ENCODE results near the gene NFIA. TPM values are rescaled to one million over a fixed set of nuclear protein-coding genes. Genes with fewer than 3 reads are reported as not detected.

The NFIA gene
- total RNA-seq, 1 experiment from 2014 or later, result 0.35 TPM

DNA sequence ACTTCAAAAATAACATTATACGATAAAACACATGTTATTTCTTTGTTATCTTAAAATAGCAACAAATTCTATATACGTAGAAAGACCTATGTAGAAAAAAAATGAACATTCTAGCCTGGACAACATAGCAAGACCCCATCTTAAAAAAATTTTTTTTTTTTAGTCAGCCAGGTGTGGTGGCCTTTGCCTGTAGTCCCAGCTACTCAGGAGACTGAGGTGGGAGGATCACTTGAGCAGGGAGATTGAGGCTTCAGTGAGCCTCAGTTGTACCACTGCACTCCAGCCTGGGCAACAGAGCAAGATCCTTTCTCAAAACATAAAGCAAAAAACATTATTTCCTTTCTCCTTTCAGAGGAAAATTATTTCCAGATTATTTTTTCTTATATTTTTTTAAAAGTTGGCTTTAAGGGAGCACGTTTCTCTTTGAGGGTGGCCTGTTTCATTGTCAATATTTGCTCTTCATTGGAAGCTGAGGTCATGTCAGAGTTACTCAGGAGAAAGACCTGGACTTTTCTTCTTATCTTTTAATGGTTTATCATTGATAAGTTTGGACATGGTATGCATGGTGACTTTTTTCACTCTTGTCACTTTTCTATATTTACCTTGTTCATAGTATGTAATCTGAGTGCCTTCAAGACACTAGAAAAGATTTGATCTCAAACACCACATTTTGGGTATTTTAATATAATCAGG is 32.0 kb downstream of the NFIA start:
- H3K4ac ChIP-seq (ENCODE audit: low read depth, low read length), result no peak overlapping the region
- H2AK5ac ChIP-seq (ENCODE audit: insufficient read length, low read length), result no peak overlapping the region
- no peaks in the 10 kb centered on the region for H3K9me3 ChIP-seq (ENCODE audit: control insufficient read depth, low read depth, low read length)
- H3T11ph ChIP-seq (ENCODE audit: low read length), result no peak overlapping the region
- H3K4me2 ChIP-seq (ENCODE audit: insufficient read depth, insufficient read length, low read length), result no peak overlapping the region
- no peak overlapping the region for H2BK20ac ChIP-seq (ENCODE audit: low read depth, low read length, poor library complexity, severe bottlenecking)
- no peak overlapping the region for H3K14ac ChIP-seq (ENCODE audit: insufficient read depth, low read length)
- no peak overlapping the region for H4K8ac ChIP-seq (replicated peaks; ENCODE audit: insufficient read length, low read depth, low read length)
- peaks cover 13 to 23% of the 10 kb centered on the region in 2 experiments for H3K4me1 Mint-ChIP-seq
- no peak overlapping the region for H2BK120ac ChIP-seq (ENCODE audit: low read depth, low read length, poor library complexity, severe bottlenecking)
- no peaks in the 10 kb centered on the region for H4K20me1 ChIP-seq (ENCODE audit: control insufficient read depth, insufficient read depth, insufficient read length)
- no peaks in the 10 kb centered on the region for H3K23me2 ChIP-seq (ENCODE audit: insufficient read length, low read depth, low read length, poor library complexity, severe bottlenecking)
- no peak overlapping the region for H3K9ac ChIP-seq (ENCODE audit: extremely low read depth, insufficient read length, low read length)
- H3K23ac ChIP-seq (ENCODE audit: insufficient read length, low read depth, low read length), result no peak overlapping the region
- no peaks in the 10 kb centered on the region; a peak in 1 of 7 replicates for H3K36me3 Mint-ChIP-seq (ENCODE audit: insufficient read depth in 1 of 3, low read depth in 3 of 3)
- H4K5ac ChIP-seq (ENCODE audit: insufficient read length, low read depth, low read length), result no peak overlapping the region
- no peak overlapping the region for H4K91ac ChIP-seq (ENCODE audit: insufficient read length, low read depth, low read length)
- H3K27ac Mint-ChIP-seq, result no peak overlapping the region
- no peak overlapping the region for H2BK5ac ChIP-seq (ENCODE audit: insufficient read length, low read length)
- no CpG with 5 or more reads among the region's 3 CpGs for WGBS (ENCODE audit: extremely low coverage, insufficient read length, low lambda C conversion rate)
- H3K79me1 ChIP-seq (ENCODE audit: insufficient read depth, low read depth, low read length, poor library complexity, severe bottlenecking), result no peaks in the 10 kb centered on the region
- no peak overlapping the region for H3K18ac ChIP-seq (ENCODE audit: insufficient read length, low read depth, low read length)
- H3K4me3 Mint-ChIP-seq, result no peak overlapping the region
- H2AFZ ChIP-seq (ENCODE audit: low read length), result no peak overlapping the region
- no peak overlapping the region for H3K56ac ChIP-seq (ENCODE audit: insufficient read length, low read depth, low read length)
- H3K27me3 Mint-ChIP-seq (ENCODE audit: low read depth), result no peaks in the 10 kb centered on the region; the same call in 1 of the 2 replicates
- H3K79me2 ChIP-seq (ENCODE audit: insufficient read depth, low read length), result no peaks in the 10 kb centered on the region
- no peak for DNase-seq
- H3K27ac ChIP-seq (ENCODE audit: insufficient read length, low read depth, low read length), result no peak overlapping the region
- H2BK15ac ChIP-seq (ENCODE audit: low read depth, low read length), result no peak overlapping the region
- TF ChIP-seq, protein P1, sequence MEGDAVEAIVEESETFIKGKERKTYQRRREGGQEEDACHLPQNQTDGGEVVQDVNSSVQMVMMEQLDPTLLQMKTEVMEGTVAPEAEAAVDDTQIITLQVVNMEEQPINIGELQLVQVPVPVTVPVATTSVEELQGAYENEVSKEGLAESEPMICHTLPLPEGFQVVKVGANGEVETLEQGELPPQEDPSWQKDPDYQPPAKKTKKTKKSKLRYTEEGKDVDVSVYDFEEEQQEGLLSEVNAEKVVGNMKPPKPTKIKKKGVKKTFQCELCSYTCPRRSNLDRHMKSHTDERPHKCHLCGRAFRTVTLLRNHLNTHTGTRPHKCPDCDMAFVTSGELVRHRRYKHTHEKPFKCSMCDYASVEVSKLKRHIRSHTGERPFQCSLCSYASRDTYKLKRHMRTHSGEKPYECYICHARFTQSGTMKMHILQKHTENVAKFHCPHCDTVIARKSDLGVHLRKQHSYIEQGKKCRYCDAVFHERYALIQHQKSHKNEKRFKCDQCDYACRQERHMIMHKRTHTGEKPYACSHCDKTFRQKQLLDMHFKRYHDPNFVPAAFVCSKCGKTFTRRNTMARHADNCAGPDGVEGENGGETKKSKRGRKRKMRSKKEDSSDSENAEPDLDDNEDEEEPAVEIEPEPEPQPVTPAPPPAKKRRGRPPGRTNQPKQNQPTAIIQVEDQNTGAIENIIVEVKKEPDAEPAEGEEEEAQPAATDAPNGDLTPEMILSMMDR (conservative IDR thresholded peaks at IDR 0.05), result no peak
- H3K4me1 ChIP-seq (ENCODE audit: insufficient read depth, low read length), result peaks cover 4% of the 10 kb centered on the region; the same call in 1 of the 2 replicates
- no peak overlapping the region for H2BK12ac ChIP-seq (ENCODE audit: insufficient read length, low read depth, low read length)
- H3K27me3 ChIP-seq (ENCODE audit: insufficient read depth, low read length), result no peaks in the 10 kb centered on the region
- H3K9me3 Mint-ChIP-seq, result no peaks in the 10 kb centered on the region; a peak in 1 of 5 replicates

Measured in H9 (cell line).